H54 (cell line): ENCODE results near the gene NCKAP5.

Source experiments
- DNase-seq: peaks from one replicate; pipeline ENCODE4 v3.0.0; 2011; ENCODE audit warnings: low spot score, mixed read lengths; ENCODE audit not compliant: insufficient read length
- FAIRE-seq: peaks from 3 replicates; lab custom pipeline; 2011; peaks lifted over from hg19 to GRCh38; lab: Jason Lieb, UNC
- POLR2A ChIP-seq: IDR thresholded peaks from 2 replicates; pipeline ENCODE4 v1.6.1; 2011; ENCODE audit warnings: low read depth, mild to moderate bottlenecking, low read length

NCKAP5 gene

GRCh38 chr2:133562558-133562957 lies 5.7 kb downstream of the NCKAP5 start:
- DNase-seq (no peak), FAIRE-seq (no peak)
- no peak for TF ChIP-seq POLR2A

GRCh38 chr2:133561045-133561852 lies 7.0 kb downstream of the NCKAP5 start:
- DNase-seq (no peak), FAIRE-seq (no peak)
- no peak for TF ChIP-seq POLR2A

GRCh38 chr2:133557614-133558013 lies 10.6 kb downstream of the NCKAP5 start:
- DNase-seq = no peak
- FAIRE-seq = no peak
- TF ChIP-seq POLR2A = no peak

- FAIRE-seq = no peak
- DNase-seq = no peak
- TF ChIP-seq POLR2A = no peak
These were observed 14.3 kb downstream of the NCKAP5 start for GRCh38 chr2:133553838-133554408.

- FAIRE-seq = no peak
- TF ChIP-seq POLR2A = no peak
- no peak for DNase-seq
These were observed 15.0 kb downstream of the NCKAP5 start for GRCh38 chr2:133553251-133553650.

GRCh38 chr2:133552821-133553220 lies 15.4 kb downstream of the NCKAP5 start:
- FAIRE-seq (no peak), DNase-seq (no peak)

GRCh38 chr2:133541797-133542196 lies 26.5 kb downstream of the NCKAP5 start:
- no peak for TF ChIP-seq POLR2A
- DNase-seq = no peak
- no peak for FAIRE-seq

More at GRCh38 chr2:133552821-133553220, 15.4 kb downstream of the NCKAP5 start:
- no peak for TF ChIP-seq POLR2A

GRCh38 chr2:133541376-133541775 lies 26.9 kb downstream of the NCKAP5 start:
- FAIRE-seq = no peak
- no peak for DNase-seq
- TF ChIP-seq POLR2A = no peak

GRCh38 chr2:133532919-133533318 lies 35.3 kb downstream of the NCKAP5 start:
- FAIRE-seq (peak; percentile 55), DNase-seq (peak; percentile 9)
- no peak for TF ChIP-seq POLR2A

- FAIRE-seq = no peak
- no peak for TF ChIP-seq POLR2A
These were observed 36.9 kb downstream of the NCKAP5 start for GRCh38 chr2:133531382-133531781.

GRCh38 chr2:133530645-133531044 lies 37.6 kb downstream of the NCKAP5 start:
- FAIRE-seq (no peak), DNase-seq (no peak)
- TF ChIP-seq POLR2A = no peak

More at GRCh38 chr2:133531382-133531781, 36.9 kb downstream of the NCKAP5 start:
- no peak for DNase-seq

GRCh38 chr2:133526530-133527300 lies 41.5 kb downstream of the NCKAP5 start:
- TF ChIP-seq POLR2A = no peak
- FAIRE-seq (no peak), DNase-seq (no peak)

- no peak for FAIRE-seq
- TF ChIP-seq POLR2A = no peak
- DNase-seq = no peak
These were observed 42.4 kb downstream of the NCKAP5 start for GRCh38 chr2:133525613-133526529.
